HEK293 (cell line): ENCODE results near the gene PRRG3.

Experiments
- BCL11A ChIP-seq: fragments of 450-650 bp; formaldehyde crosslinking; IDR thresholded peaks from 2 replicates; pipeline ENCODE4 v1.5.1; 2016; ENCODE audit warnings: low read depth, missing biosample characterization, missing genetic modification characterization
- WT1 ChIP-seq: fragments of 450-650 bp; formaldehyde crosslinking; IDR thresholded peaks from 2 replicates; pipeline ENCODE4 v1.5.1; 2016; ENCODE audit warnings: missing biosample characterization, missing genetic modification characterization
- ZNF19 ChIP-seq: fragments of 450-650 bp; formaldehyde crosslinking; IDR thresholded peaks from 2 replicates; pipeline ENCODE4; 2016; ENCODE audit warnings: missing biosample characterization, missing genetic modification characterization, low read depth
- ZNF223 ChIP-seq: fragments of 450-650 bp; formaldehyde crosslinking; IDR thresholded peaks from 2 replicates; pipeline ENCODE4 v1.5.1; 2016; ENCODE audit warnings: missing biosample characterization, missing genetic modification characterization
- ZNF341 ChIP-seq: fragments of 450-650 bp; formaldehyde crosslinking; IDR thresholded peaks from 2 replicates; pipeline ENCODE4; 2016; ENCODE audit warnings: low read depth, missing biosample characterization, missing genetic modification characterization
- ZNF423 ChIP-seq: fragments of 450-650 bp; formaldehyde crosslinking; IDR thresholded peaks from 2 replicates; pipeline ENCODE4 v1.5.1; 2016; ENCODE audit warnings: missing biosample characterization, missing genetic modification characterization
- ZNF501 ChIP-seq: fragments of 450-650 bp; formaldehyde crosslinking; IDR thresholded peaks from 2 replicates; pipeline ENCODE4 v1.5.1; 2016; ENCODE audit warnings: missing biosample characterization, missing genetic modification characterization
- ZNF549 ChIP-seq: fragments of 450-650 bp; IDR thresholded peaks from 2 replicates; pipeline ENCODE4 v1.5.1; 2018; ENCODE audit warnings: missing biosample characterization, missing genetic modification characterization, mild to moderate bottlenecking, inconsistent platforms, moderate library complexity
- TF ChIP-seq, protein P1 (sequence below): fragments of 450-650 bp; formaldehyde crosslinking; IDR thresholded peaks from 2 replicates; pipeline ENCODE4 v1.5.1; 2016; ENCODE audit warnings: missing biosample characterization, missing genetic modification characterization
- TF ChIP-seq, protein P2 (sequence below): fragments of 450-650 bp; formaldehyde crosslinking; IDR thresholded peaks from 2 replicates; pipeline ENCODE4 v1.5.1; 2016; ENCODE audit warnings: missing biosample characterization, missing genetic modification characterization, low read depth

DNA sequence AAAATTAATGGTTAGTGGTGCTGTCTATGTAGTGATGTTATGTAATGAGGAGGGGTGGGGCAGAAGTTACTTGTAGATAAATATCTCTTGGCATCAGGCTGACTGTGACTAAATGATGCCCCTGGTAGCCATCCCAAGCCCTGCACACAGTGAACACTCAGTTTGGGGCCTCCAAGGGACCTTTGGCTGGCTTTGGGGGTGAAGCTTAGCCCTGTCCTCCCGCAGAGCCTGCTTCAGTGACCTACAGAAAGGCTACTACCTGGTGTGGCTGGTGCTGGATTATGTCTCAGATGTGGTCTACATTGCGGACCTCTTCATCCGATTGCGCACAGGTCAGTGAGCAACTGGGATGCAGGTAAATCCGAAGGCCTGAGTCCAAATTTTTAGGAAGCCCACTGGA lies 47.1 kb downstream of the PRRG3 start:
- TF ChIP-seq, protein P1, sequence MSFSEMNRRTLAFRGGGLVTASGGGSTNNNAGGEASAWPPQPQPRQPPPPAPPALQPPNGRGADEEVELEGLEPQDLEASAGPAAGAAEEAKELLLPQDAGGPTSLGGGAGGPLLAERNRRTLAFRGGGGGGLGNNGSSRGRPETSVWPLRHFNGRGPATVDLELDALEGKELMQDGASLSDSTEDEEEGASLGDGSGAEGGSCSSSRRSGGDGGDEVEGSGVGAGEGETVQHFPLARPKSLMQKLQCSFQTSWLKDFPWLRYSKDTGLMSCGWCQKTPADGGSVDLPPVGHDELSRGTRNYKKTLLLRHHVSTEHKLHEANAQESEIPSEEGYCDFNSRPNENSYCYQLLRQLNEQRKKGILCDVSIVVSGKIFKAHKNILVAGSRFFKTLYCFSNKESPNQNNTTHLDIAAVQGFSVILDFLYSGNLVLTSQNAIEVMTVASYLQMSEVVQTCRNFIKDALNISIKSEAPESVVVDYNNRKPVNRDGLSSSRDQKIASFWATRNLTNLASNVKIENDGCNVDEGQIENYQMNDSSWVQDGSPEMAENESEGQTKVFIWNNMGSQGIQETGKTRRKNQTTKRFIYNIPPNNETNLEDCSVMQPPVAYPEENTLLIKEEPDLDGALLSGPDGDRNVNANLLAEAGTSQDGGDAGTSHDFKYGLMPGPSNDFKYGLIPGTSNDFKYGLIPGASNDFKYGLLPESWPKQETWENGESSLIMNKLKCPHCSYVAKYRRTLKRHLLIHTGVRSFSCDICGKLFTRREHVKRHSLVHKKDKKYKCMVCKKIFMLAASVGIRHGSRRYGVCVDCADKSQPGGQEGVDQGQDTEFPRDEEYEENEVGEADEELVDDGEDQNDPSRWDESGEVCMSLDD = no peak
- TF ChIP-seq ZNF341 (tag by site-specific recombination) (no peak), BCL11A (tag by site-specific recombination) (no peak), ZNF501 (no peak), ZNF223 (tag by site-specific recombination) (no peak), ZNF19 (no peak), ZNF423 (tag by site-specific recombination) (no peak), WT1 (tag by site-specific recombination) (no peak), ZNF549 (tag by site-specific recombination) (no peak)
- TF ChIP-seq, protein P2, sequence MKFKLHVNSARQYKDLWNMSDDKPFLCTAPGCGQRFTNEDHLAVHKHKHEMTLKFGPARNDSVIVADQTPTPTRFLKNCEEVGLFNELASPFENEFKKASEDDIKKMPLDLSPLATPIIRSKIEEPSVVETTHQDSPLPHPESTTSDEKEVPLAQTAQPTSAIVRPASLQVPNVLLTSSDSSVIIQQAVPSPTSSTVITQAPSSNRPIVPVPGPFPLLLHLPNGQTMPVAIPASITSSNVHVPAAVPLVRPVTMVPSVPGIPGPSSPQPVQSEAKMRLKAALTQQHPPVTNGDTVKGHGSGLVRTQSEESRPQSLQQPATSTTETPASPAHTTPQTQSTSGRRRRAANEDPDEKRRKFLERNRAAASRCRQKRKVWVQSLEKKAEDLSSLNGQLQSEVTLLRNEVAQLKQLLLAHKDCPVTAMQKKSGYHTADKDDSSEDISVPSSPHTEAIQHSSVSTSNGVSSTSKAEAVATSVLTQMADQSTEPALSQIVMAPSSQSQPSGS (tag by site-specific recombination) = no peak
